ENCODE measurements around the gene SYNCRIP. TPM values are rescaled to one million over a fixed set of nuclear protein-coding genes. Genes with fewer than 3 reads are reported as not detected.

SYNCRIP gene
- total and polyA plus RNA-seq, 2 of the 13 experiments (the other 11 are each of a cell fraction or from before 2014, with no cell fraction given), result 8.1 to 112 TPM

DNA sequence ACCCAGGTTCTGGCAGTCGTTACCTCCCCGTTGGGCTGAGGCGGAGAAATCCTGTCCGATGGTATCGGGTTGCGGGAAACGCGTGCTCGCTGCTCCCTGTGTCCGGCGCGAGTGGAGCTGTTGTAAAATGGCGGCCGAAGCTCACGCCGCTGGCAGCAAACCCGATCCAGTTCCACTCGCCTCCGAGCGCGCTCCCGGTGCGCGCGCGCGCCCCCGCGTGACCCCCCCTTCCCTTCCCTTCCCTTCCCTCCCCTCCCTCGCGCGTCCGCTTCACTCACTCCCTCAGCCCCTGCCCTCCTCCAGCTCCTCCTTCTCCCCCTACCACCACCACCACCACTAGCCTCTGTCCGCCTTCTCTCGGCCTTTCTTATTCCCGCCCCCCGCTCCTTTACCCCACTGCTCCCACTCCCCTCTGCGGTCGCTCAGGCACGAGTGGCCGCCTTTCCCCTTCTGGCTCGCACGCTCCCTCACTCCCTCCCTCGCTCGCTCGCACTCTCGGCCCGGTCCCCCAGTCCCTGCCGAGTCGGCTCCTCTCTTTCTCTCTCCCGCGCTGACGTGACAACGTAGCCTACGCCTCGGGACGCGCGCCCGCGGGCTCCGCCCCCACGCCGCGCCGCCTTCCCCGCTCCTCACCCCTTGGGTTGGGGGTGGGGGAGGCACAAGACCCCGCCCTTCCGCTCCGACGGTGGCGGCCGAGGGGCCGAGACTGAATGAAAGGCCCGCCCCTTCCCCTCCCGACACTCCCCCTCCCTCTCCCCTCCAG is at the start of gene SYNCRIP (continued):
- TF ChIP-seq, protein P1, sequence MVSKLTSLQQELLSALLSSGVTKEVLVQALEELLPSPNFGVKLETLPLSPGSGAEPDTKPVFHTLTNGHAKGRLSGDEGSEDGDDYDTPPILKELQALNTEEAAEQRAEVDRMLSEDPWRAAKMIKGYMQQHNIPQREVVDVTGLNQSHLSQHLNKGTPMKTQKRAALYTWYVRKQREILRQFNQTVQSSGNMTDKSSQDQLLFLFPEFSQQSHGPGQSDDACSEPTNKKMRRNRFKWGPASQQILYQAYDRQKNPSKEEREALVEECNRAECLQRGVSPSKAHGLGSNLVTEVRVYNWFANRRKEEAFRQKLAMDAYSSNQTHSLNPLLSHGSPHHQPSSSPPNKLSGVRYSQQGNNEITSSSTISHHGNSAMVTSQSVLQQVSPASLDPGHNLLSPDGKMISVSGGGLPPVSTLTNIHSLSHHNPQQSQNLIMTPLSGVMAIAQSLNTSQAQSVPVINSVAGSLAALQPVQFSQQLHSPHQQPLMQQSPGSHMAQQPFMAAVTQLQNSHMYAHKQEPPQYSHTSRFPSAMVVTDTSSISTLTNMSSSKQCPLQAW (CRISPR knock-in tag; IDR thresholded peaks at IDR 0.05), result peak; percentile 60
- TF ChIP-seq HCFC1 (IDR thresholded peaks at IDR 0.05; ENCODE audit: low read depth, low read length) (peak; percentile 23; the same call in 1 of the 2 replicates), MAX (IDR thresholded peaks at IDR 0.05) (peak; percentile 59), SALL1 (CRISPR knock-in tag; IDR thresholded peaks at IDR 0.05) (no peak; the same call in 1 of the 2 replicates), FOXA1 (IDR thresholded peaks at IDR 0.05) (no peak), FOXA1 (CRISPR knock-in tag; IDR thresholded peaks at IDR 0.05) (peak; percentile 11; the same call in 1 of the 2 replicates), TOE1 (CRISPR knock-in tag; IDR thresholded peaks at IDR 0.05) (no peak), ZNF570 (CRISPR knock-in tag; IDR thresholded peaks at IDR 0.05; ENCODE audit: borderline replicate concordance) (no peak), MED8 (CRISPR knock-in tag; IDR thresholded peaks at IDR 0.05; ENCODE audit: insufficient replicate concordance) (peak; percentile 57), ZBTB3 (CRISPR knock-in tag; IDR thresholded peaks at IDR 0.05; ENCODE audit: borderline replicate concordance, low read depth) (0 out of 2 replicates have a peak, but pooled peaks have one; percentile 14), ARNTL (CRISPR knock-in tag; IDR thresholded peaks at IDR 0.05) (no peak), CBX2 (IDR thresholded peaks at IDR 0.05; ENCODE audit: low read depth, low read length) (no peak), CBX2 (CRISPR knock-in tag; IDR thresholded peaks at IDR 0.05; ENCODE audit: low read depth) (no peak), KDM5B (CRISPR knock-in tag; IDR thresholded peaks at IDR 0.05; ENCODE audit: borderline replicate concordance) (0 out of 2 replicates have a peak, but pooled peaks have one; percentile 36), SMAD3 (CRISPR knock-in tag; IDR thresholded peaks at IDR 0.05) (no peak; the same call in 1 of the 2 replicates), NCOR1 (IDR thresholded peaks at IDR 0.05; ENCODE audit: borderline replicate concordance, low read length) (0 out of 2 replicates have a peak, but pooled peaks have one; percentile 28), IKZF1 (IDR thresholded peaks at IDR 0.05) (no peak), CEBPB (IDR thresholded peaks at IDR 0.05; ENCODE audit: borderline replicate concordance, low read depth, low read length) (no peak), SIN3A (IDR thresholded peaks at IDR 0.05; ENCODE audit: borderline replicate concordance, low read depth, low read length) (peak; percentile 49; the same call in 1 of the 2 replicates), SMYD3 (CRISPR knock-in tag; IDR thresholded peaks at IDR 0.05) (0 out of 2 replicates have a peak, but pooled peaks have one; percentile 1)
- TF ChIP-seq, protein P2, sequence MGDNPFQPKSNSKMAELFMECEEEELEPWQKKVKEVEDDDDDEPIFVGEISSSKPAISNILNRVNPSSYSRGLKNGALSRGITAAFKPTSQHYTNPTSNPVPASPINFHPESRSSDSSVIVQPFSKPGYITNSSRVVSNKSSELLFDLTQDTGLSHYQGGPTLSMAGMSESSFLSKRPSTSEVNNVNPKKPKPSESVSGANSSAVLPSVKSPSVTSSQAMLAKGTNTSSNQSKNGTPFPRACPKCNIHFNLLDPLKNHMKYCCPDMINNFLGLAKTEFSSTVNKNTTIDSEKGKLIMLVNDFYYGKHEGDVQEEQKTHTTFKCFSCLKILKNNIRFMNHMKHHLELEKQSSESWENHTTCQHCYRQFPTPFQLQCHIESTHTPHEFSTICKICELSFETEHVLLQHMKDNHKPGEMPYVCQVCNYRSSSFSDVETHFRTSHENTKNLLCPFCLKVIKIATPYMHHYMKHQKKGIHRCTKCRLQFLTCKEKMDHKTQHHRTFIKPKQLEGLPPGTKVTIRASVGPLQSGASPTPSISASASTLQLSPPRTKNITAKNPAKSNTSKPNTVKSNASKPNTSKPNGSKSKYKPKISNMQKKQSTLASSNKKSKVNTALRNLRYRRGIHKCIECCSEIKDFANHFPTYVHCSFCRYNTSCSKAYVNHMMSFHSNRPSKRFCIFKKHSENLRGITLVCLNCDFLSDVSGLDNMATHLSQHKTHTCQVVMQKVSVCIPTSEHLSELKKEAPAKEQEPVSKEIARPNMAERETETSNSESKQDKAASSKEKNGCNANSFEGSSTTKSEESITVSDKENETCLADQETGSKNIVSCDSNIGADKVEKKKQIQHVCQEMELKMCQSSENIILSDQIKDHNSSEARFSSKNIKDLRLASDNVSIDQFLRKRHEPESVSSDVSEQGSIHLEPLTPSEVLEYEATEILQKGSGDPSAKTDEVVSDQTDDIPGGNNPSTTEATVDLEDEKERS (CRISPR knock-in tag; IDR thresholded peaks at IDR 0.05), result 0 out of 2 replicates have a peak, but pooled peaks have one; percentile 10
- TF ChIP-seq, protein P3, sequence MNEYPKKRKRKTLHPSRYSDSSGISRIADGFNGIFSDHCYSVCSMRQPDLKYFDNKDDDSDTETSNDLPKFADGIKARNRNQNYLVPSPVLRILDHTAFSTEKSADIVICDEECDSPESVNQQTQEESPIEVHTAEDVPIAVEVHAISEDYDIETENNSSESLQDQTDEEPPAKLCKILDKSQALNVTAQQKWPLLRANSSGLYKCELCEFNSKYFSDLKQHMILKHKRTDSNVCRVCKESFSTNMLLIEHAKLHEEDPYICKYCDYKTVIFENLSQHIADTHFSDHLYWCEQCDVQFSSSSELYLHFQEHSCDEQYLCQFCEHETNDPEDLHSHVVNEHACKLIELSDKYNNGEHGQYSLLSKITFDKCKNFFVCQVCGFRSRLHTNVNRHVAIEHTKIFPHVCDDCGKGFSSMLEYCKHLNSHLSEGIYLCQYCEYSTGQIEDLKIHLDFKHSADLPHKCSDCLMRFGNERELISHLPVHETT (CRISPR knock-in tag; conservative IDR thresholded peaks at IDR 0.05), result no peak; the same call in 1 of the 2 replicates

All from HepG2 (cell line).